Neural progenitor cell (in vitro differentiated cells): ENCODE measurements around the gene PSMD13. TPM values are rescaled to one million over a fixed set of nuclear protein-coding genes. Genes with fewer than 3 reads are reported as not detected.

Experiments
- DNase-seq: peaks from one replicate; pipeline ENCODE4 v3.0.0-alpha.2; 2016; ENCODE audit warnings: low spot score
- H2AFZ ChIP-seq: fragments of 200-600 bp; sonication (generic); replicated peaks from 2 replicates; pipeline ENCODE4 v1.6.1; 2016; ENCODE audit warnings: antibody characterized with exemption
- H3F3A ChIP-seq: fragments of 200-600 bp; sonication (generic); 2 replicates; pipeline ENCODE4 v1.6.1; 2016; ENCODE audit warnings: antibody characterized with exemption, low read depth
- H3K27ac ChIP-seq: fragments of 200-600 bp; sonication (generic); 2 replicates; pipeline ENCODE4 v1.5.1; 2016; ENCODE audit warnings: mild to moderate bottlenecking
- H3K27me3 ChIP-seq: fragments of 200-600 bp; sonication (generic); 2 replicates; pipeline ENCODE4 v1.6.1; 2016; ENCODE audit warnings: mild to moderate bottlenecking, moderate library complexity
- H3K36me3 ChIP-seq: fragments of 200-600 bp; sonication (generic); 2 replicates; pipeline ENCODE4 v1.5.1; 2016
- H3K4me1 ChIP-seq: fragments of 200-600 bp; sonication (generic); 2 replicates; pipeline ENCODE4 v1.6.1; 2016; ENCODE audit warnings: mixed run types
- H3K4me2 ChIP-seq: fragments of 200-600 bp; sonication (generic); 2 replicates; pipeline ENCODE4 v1.6.1; 2016
- H3K4me3 ChIP-seq: fragments of 200-600 bp; sonication (generic); 2 replicates; pipeline ENCODE4 v1.5.1; 2016
- H3K79me2 ChIP-seq: fragments of 200-600 bp; sonication (generic); 2 replicates; pipeline ENCODE4 v1.6.1; 2016; ENCODE audit warnings: low read depth
- H3K9ac ChIP-seq: fragments of 200-600 bp; sonication (generic); 2 replicates; pipeline ENCODE4 v1.6.1; 2016
- H3K9me3 ChIP-seq: fragments of 200-600 bp; sonication (generic); 2 replicates; pipeline ENCODE4 v1.5.1; 2016; ENCODE audit warnings: low read depth
- H4K20me1 ChIP-seq: fragments of 200-600 bp; sonication (generic); 2 replicates; pipeline ENCODE4 v1.6.1; 2016; ENCODE audit warnings: low read depth
- H3K27ac Mint-ChIP-seq: 3 replicates; pipeline ENCODE4 v1.8.0; 2021; ENCODE audit warnings: mixed read lengths
- H3K27me3 Mint-ChIP-seq: 2 replicates; pipeline ENCODE4 v1.8.0; 2022; ENCODE audit warnings: low read depth, mild to moderate bottlenecking, inconsistent platforms, moderate library complexity, mixed read lengths; ENCODE audit not compliant: insufficient read depth
- H3K36me3 Mint-ChIP-seq: 3 replicates; pipeline ENCODE4 v1.8.0; 2021; ENCODE audit warnings: mixed read lengths
- H3K4me1 Mint-ChIP-seq: 3 replicates; pipeline ENCODE4 v1.8.0; 2021; ENCODE audit warnings: mixed read lengths
- H3K4me3 Mint-ChIP-seq: 3 replicates; pipeline ENCODE4 v1.8.0; 2021; ENCODE audit warnings: mild to moderate bottlenecking, moderate library complexity, mixed read lengths
- H3K9me3 Mint-ChIP-seq: 3 replicates; pipeline ENCODE4 v1.8.0; 2020; ENCODE audit warnings: mixed read lengths
- EZH2 ChIP-seq: fragments of 200-600 bp; sonication (generic); IDR thresholded peaks from 2 replicates; pipeline ENCODE4 v1.6.1; 2017; ENCODE audit warnings: antibody characterized with exemption, mild to moderate bottlenecking, moderate library complexity
- EZH2phosphoT487 ChIP-seq: fragments of 200-600 bp; sonication (generic); IDR thresholded peaks from 2 replicates; pipeline ENCODE4 v1.6.1; 2017; ENCODE audit warnings: antibody characterized with exemption
- total RNA-seq: library from RNA; depleted of rRNA; stranded (reverse); fragments of >200 nt; gene quantifications from 2 replicates; pipeline ENCODE4 v1.2.3, GENCODE V29; 2015; ENCODE audit warnings: low replicate concordance
- TF ChIP-seq, protein P1 (sequence below): fragments of 200-600 bp; sonication (generic); IDR thresholded peaks from 2 replicates; pipeline ENCODE4 v1.5.1; 2017; ENCODE audit warnings: antibody characterized with exemption, mild to moderate bottlenecking

PSMD13 gene
- total RNA-seq, 1 donor from 2014 or later: 90.6 TPM

DNA sequence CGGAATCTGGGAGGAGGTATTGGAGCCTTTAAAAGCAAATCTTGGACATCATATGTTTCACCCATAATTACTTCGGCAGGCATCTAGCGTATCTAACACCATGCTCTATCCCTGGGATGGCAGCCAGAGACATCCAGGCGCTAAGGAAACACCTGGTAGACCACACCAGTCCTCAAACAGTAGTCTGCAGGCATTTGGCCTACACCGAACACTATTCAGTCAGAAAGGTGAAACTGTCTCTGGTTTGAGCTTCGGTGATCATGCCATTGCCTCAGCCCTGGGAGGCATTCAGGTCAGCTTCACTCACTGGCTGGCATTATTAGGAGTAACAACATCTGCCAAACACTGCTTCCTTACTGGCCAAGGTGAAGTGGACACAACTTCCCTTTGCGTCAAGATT, 12.4 kb upstream of the PSMD13 start:
- Histone ChIP-seq H4K20me1 (no peaks in the 10 kb centered on the region), H3K4me3 (no peak overlapping the region), H3K27ac (no peak overlapping the region), H3K36me3 (no peaks in the 10 kb centered on the region), H3K4me2 (no peak overlapping the region), H2AFZ (no peak overlapping the region), H3F3A (no peaks in the 10 kb centered on the region), H3K9me3 (no peaks in the 10 kb centered on the region), H3K9ac (no peak overlapping the region), H3K79me2 (no peaks in the 10 kb centered on the region), H3K4me1 (no peaks in the 10 kb centered on the region), H3K27me3 (no peaks in the 10 kb centered on the region)
- Mint-ChIP-seq H3K9me3 (no peaks in the 10 kb centered on the region), H3K36me3 (peaks cover 17% of the 10 kb centered on the region), H3K27me3 (peaks cover 2% of the 10 kb centered on the region), H3K4me1 (no peaks in the 10 kb centered on the region), H3K27ac (no peak overlapping the region), H3K4me3 (no peak overlapping the region)
- TF ChIP-seq, protein P1, sequence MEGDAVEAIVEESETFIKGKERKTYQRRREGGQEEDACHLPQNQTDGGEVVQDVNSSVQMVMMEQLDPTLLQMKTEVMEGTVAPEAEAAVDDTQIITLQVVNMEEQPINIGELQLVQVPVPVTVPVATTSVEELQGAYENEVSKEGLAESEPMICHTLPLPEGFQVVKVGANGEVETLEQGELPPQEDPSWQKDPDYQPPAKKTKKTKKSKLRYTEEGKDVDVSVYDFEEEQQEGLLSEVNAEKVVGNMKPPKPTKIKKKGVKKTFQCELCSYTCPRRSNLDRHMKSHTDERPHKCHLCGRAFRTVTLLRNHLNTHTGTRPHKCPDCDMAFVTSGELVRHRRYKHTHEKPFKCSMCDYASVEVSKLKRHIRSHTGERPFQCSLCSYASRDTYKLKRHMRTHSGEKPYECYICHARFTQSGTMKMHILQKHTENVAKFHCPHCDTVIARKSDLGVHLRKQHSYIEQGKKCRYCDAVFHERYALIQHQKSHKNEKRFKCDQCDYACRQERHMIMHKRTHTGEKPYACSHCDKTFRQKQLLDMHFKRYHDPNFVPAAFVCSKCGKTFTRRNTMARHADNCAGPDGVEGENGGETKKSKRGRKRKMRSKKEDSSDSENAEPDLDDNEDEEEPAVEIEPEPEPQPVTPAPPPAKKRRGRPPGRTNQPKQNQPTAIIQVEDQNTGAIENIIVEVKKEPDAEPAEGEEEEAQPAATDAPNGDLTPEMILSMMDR: no peak
- no peak for TF ChIP-seq EZH2
- TF ChIP-seq EZH2phosphoT487: no peak
- no peak for DNase-seq

DNA sequence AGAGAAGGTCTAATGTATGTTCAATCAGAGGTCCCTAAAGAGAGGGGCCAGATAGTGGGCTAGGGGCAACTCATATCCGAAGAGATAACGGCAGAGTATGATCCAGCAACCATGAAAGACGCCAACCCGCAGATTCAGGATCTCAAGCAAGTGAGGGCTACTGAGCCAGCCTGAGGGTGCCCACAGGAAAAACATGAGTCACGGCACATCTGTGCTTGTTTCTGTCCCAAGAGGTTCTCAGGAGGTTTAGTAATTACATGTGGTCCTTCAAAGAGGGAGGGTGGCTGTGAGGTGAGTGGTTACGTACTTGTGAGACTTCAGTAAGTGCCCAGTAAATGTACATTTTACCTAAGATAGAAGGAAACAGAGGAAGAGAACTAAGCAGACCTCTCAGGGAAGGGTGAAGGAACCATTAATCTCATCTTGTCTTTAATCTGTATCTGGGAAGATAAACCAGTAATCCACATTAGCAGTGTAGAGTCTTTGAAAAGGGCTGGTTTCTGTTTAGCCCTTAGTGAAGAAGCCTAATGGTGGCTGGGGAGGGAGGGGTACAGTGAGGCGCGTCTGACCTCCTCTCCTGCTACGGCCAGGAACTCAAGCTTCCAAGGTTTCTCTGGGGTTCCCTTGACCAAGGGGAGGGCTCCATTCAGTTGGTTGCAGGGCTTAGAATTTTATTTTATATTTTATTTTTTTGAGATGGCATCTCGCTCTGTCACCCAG, 10.9 kb upstream of the PSMD13 start:
- Mint-ChIP-seq H3K36me3 (peaks cover 21% of the 10 kb centered on the region), H3K9me3 (no peaks in the 10 kb centered on the region)
- H3K27me3 ChIP-seq: no peaks in the 10 kb centered on the region

DNA sequence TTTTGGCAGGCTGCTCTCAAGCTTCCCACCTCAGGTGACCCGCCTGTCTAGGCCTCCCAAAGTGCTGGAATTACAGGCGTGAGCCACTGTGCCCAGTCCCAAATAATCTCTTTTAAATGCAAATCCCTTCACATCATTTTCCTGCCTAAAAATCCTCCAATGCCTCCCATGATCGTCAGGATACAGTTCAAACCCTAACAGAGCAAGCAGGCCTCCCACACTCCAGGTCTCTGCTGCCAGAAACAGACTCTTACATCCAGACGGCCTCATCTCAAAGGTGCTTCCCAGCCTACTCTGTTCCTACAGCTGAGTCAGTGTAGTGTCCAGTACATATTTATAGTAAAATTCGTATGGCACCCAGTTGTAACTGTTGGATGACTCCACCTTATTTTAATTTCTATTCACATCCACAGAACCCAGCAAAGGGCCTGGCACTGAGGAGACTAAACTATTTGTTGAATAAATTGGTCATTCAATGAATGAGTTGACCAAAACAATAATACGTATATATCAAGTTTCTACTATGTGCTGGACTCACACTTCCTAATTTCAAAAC, 8.9 kb upstream of the PSMD13 start:
- no peaks in the 10 kb centered on the region for H3K9me3 Mint-ChIP-seq
- H3K4me3 Mint-ChIP-seq: no peak overlapping the region
- no peak overlapping the region for H3K9ac ChIP-seq
- no peak for DNase-seq
- no peak overlapping the region for H2AFZ ChIP-seq
- H3K36me3 Mint-ChIP-seq: peaks cover 19% of the 10 kb centered on the region
- peaks cover 2% of the 10 kb centered on the region for H3K27me3 Mint-ChIP-seq
- no peak overlapping the region for H3K27ac Mint-ChIP-seq
- no peaks in the 10 kb centered on the region for H3K4me1 Mint-ChIP-seq
- no peaks in the 10 kb centered on the region for H3K79me2 ChIP-seq
- H3K27me3 ChIP-seq: no peaks in the 10 kb centered on the region
- no peaks in the 10 kb centered on the region for H3K9me3 ChIP-seq
- no peaks in the 10 kb centered on the region for H3F3A ChIP-seq
- H3K36me3 ChIP-seq: no peaks in the 10 kb centered on the region
- no peak for TF ChIP-seq EZH2phosphoT487
- TF ChIP-seq, protein P1: no peak
- no peak for TF ChIP-seq EZH2
- H3K27ac ChIP-seq: no peak overlapping the region
- no peaks in the 10 kb centered on the region for H3K4me1 ChIP-seq
- no peaks in the 10 kb centered on the region for H4K20me1 ChIP-seq
- H3K4me3 ChIP-seq: no peak overlapping the region
- no peak overlapping the region for H3K4me2 ChIP-seq

More for the DNA sequence above, 10.9 kb upstream of the PSMD13 start:
- no peak for TF ChIP-seq EZH2
- TF ChIP-seq, protein P1: no peak
- TF ChIP-seq EZH2phosphoT487: no peak
- Mint-ChIP-seq H3K27me3 (peaks cover 2% of the 10 kb centered on the region), H3K27ac (no peak overlapping the region), H3K4me3 (no peak overlapping the region), H3K4me1 (no peaks in the 10 kb centered on the region)
- Histone ChIP-seq H3K4me2 (no peak overlapping the region), H3F3A (no peaks in the 10 kb centered on the region), H3K9me3 (no peaks in the 10 kb centered on the region), H4K20me1 (no peaks in the 10 kb centered on the region), H3K79me2 (no peaks in the 10 kb centered on the region), H3K4me3 (no peak overlapping the region), H3K9ac (no peak overlapping the region), H2AFZ (no peak overlapping the region), H3K36me3 (no peaks in the 10 kb centered on the region), H3K27ac (no peak overlapping the region), H3K4me1 (no peaks in the 10 kb centered on the region)
- no peak for DNase-seq
